Measurements from ENCODE around the gene TRPV4.

TRPV4 gene

GRCh38 chr12:109764123-109764522, 69.1 kb downstream of the TRPV4 start:
- DNase-seq (ENCODE audit: low read depth): no peak
- H3K4me3 ChIP-seq (ENCODE audit: low read depth, low read length): no peak overlapping the region
- TF ChIP-seq CTCF (conservative IDR thresholded peaks at IDR 0.05; ENCODE audit: low read depth, low read length): no peak

GRCh38 chr12:109763201-109763841, 69.9 kb downstream of the TRPV4 start:
- TF ChIP-seq CTCF (conservative IDR thresholded peaks at IDR 0.05; ENCODE audit: low read depth, low read length): no peak
- no peak overlapping the region for H3K4me3 ChIP-seq (ENCODE audit: low read depth, low read length)
- DNase-seq (ENCODE audit: low read depth): peak; percentile 37

GRCh38 chr12:109762673-109763191, 70.5 kb downstream of the TRPV4 start:
- TF ChIP-seq CTCF (conservative IDR thresholded peaks at IDR 0.05; ENCODE audit: low read depth, low read length): no peak
- no peak overlapping the region for H3K4me3 ChIP-seq (ENCODE audit: low read depth, low read length)
- no peak for DNase-seq (ENCODE audit: low read depth)

- DNase-seq (ENCODE audit: low read depth): no peak
- no peak for TF ChIP-seq CTCF (conservative IDR thresholded peaks at IDR 0.05; ENCODE audit: low read depth, low read length)
- no peak overlapping the region for H3K4me3 ChIP-seq (ENCODE audit: low read depth, low read length)
These were observed 71.0 kb downstream of the TRPV4 start for GRCh38 chr12:109762071-109762672.

DNA sequence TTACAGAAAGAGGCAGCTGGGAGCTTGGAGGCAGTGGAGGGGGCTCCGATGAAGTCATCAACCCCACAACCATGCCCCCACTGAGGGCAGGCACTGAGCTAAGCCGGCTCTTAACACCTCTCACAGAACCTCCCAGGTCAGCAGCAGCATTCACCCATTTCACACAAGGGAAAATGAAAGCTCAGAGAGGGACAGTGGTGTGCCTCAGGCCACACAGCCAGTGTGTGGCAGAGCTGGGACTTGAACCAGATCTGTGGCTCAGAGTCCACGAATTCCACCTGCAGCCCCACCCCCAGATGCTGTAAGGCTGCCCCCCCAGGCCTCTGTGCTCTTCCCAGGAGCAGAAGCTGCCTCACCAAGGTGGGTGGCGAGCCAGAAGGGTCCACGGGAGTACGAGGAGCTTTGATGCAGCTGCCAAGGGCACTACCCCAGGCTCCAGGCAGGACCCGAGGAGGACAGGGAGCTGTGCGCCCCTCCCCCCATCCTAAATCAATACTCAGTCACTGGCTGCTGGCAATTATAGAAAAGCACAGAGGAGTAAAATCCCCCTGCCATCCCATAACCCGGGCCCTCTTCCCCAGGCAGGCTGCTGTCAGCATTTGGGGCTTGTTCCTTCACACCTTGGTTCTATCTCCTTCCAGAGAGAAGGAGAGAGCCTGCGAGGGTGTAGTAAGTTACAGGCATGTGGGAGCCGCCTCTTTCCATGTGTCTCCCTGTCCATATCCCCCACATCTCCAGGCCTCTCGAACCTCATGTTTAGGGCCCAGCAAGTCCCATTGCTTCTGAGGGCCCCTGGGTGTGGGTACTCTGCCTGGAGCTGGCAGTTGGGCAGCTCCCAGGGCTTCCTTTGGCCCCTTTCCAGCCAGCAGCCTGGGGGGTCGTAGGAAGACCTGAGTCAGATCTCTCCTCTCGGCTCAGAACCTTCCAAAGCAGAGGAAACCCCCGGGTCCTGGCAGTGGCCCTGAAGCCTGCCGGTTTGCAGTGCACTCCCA, 72.0 kb downstream of the TRPV4 start:
- TF ChIP-seq CTCF (conservative IDR thresholded peaks at IDR 0.05; ENCODE audit: low read depth, low read length): no peak
- no peak for DNase-seq (ENCODE audit: low read depth)
- no peak overlapping the region for H3K4me3 ChIP-seq (ENCODE audit: low read depth, low read length)

- no peak for DNase-seq (ENCODE audit: low read depth)
- no peak for TF ChIP-seq CTCF (conservative IDR thresholded peaks at IDR 0.05; ENCODE audit: low read depth, low read length)
- H3K4me3 ChIP-seq (ENCODE audit: low read depth, low read length): no peak overlapping the region
These were observed 72.9 kb downstream of the TRPV4 start for GRCh38 chr12:109760031-109760929.

All from choroid plexus epithelial cell (primary cell).